Measurements from ENCODE around the gene VSIG2.

DNA sequence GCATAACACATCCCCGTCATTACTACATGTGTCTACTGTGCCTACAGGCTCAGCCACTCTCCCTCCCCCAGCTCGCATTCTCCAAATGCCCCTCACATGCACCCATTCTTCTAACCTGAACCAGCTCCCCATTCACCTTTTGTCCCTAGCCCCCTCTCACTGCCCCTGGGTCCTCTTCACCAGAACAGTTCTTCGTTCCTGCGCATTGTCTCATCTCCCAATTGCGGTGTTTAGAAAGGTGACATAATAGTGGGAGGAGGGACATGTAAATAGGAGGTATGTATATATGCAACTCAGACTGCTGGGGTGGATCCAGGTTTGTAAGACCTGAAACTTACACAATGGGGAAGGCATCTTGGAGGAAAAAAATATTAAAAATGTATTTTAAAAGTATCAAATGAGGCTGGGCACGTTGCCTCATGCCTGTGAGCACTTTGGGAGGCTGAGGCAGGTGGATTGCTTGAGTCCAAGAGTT lies 4.7 kb upstream of the VSIG2 start:
- no peak for TF ChIP-seq FOXM1 (IDR thresholded peaks at IDR 0.05; ENCODE audit: borderline replicate concordance)
- no peak for TF ChIP-seq BHLHE40 (IDR thresholded peaks at IDR 0.05; ENCODE audit: borderline replicate concordance)
- no peak for TF ChIP-seq CTBP1 (IDR thresholded peaks at IDR 0.05; ENCODE audit: borderline replicate concordance)
- TF ChIP-seq, protein P1, sequence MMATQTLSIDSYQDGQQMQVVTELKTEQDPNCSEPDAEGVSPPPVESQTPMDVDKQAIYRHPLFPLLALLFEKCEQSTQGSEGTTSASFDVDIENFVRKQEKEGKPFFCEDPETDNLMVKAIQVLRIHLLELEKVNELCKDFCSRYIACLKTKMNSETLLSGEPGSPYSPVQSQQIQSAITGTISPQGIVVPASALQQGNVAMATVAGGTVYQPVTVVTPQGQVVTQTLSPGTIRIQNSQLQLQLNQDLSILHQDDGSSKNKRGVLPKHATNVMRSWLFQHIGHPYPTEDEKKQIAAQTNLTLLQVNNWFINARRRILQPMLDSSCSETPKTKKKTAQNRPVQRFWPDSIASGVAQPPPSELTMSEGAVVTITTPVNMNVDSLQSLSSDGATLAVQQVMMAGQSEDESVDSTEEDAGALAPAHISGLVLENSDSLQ (IDR thresholded peaks at IDR 0.05), result no peak
- no peak for TF ChIP-seq HDGF (IDR thresholded peaks at IDR 0.05; ENCODE audit: borderline replicate concordance)
- no peak for TF ChIP-seq FOXK2 (IDR thresholded peaks at IDR 0.05)
- TF ChIP-seq NFRKB (IDR thresholded peaks at IDR 0.05), result no peak
- no peak for TF ChIP-seq LEF1 (IDR thresholded peaks at IDR 0.05; ENCODE audit: borderline replicate concordance)
- TF ChIP-seq TARDBP (IDR thresholded peaks at IDR 0.05), result no peak
- no peak for TF ChIP-seq ARNT (IDR thresholded peaks at IDR 0.05)
- TF ChIP-seq SUZ12 (IDR thresholded peaks at IDR 0.05), result no peak
